Osteocyte (in vitro differentiated cells): Measurements from ENCODE around the gene CDK5. TPM values are rescaled to one million over a fixed set of nuclear protein-coding genes. Genes with fewer than 3 reads are reported as not detected.
"Not testable (repeated sequence)": the region's sequence is repeated elsewhere in the genome, so short reads cannot be mapped to it uniquely, and the experiment has no call there.

Experiments
- DNase-seq: peaks from one replicate; pipeline ENCODE4 v3.0.0; 2021; ENCODE audit warnings: mixed read lengths; ENCODE audit not compliant: unreplicated experiment; ENCODE audit errors: extremely low spot score
- H3K27ac Mint-ChIP-seq: one replicate; pipeline ENCODE4 v1.8.0; 2021; ENCODE audit warnings: mild to moderate bottlenecking, mixed read lengths; ENCODE audit not compliant: unreplicated experiment
- H3K27me3 Mint-ChIP-seq: one replicate; pipeline ENCODE4 v1.8.0; 2021; ENCODE audit warnings: mixed read lengths; ENCODE audit not compliant: unreplicated experiment
- H3K36me3 Mint-ChIP-seq: one replicate; pipeline ENCODE4 v1.8.0; 2021; ENCODE audit warnings: mixed read lengths; ENCODE audit not compliant: unreplicated experiment
- H3K4me1 Mint-ChIP-seq: one replicate; pipeline ENCODE4 v1.8.0; 2021; ENCODE audit warnings: mixed read lengths; ENCODE audit not compliant: unreplicated experiment
- H3K4me3 Mint-ChIP-seq: one replicate; pipeline ENCODE4 v1.8.0; 2021; ENCODE audit warnings: mild to moderate bottlenecking, moderate library complexity, mixed read lengths; ENCODE audit not compliant: unreplicated experiment
- H3K9me3 Mint-ChIP-seq: one replicate; pipeline ENCODE4 v1.8.0; 2021; ENCODE audit warnings: mixed read lengths; ENCODE audit not compliant: unreplicated experiment
- total RNA-seq: library from RNA; stranded (reverse); gene quantifications from 2 replicates; pipeline ENCODE4 v1.2.1, GENCODE V29; 2021
- TF ChIP-seq, protein P1 (sequence below): fragments of 200-600 bp; sonication (generic); IDR thresholded peaks from 2 replicates; pipeline ENCODE4 v1.5.0; 2021; ENCODE audit warnings: antibody characterized with exemption, mild to moderate bottlenecking, moderate library complexity

CDK5 gene
- total RNA-seq, 1 donor from 2014 or later: 18.8 TPM

DNA sequence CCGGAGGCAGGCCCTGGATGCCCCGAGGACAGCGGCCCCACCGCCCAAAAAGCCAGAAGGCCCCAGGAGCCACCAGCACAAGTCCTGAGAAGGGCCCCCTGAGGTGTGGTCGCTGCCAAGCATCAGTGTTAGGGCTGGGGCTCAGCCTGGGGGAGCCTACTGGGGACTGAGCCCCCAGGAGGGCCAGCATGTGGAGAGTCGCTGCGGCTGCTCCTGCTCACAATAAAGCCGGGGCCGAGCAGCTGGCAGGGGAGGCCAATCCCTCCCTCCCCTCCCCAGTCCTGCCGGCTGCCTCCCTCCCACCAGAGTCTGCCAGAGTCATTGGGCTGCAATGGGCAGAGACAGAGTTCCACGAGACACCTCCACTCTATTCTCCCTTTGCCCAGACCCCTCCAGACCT lies 12.4 kb downstream of the CDK5 start:
- Mint-ChIP-seq H3K27me3 (no peaks in the 10 kb centered on the region), H3K36me3 (peaks cover 7% of the 10 kb centered on the region), H3K27ac (no peak overlapping the region), H3K9me3 (no peaks in the 10 kb centered on the region), H3K4me1 (peaks cover 19% of the 10 kb centered on the region), H3K4me3 (no peak overlapping the region)
- no peak for DNase-seq
- TF ChIP-seq, protein P1, sequence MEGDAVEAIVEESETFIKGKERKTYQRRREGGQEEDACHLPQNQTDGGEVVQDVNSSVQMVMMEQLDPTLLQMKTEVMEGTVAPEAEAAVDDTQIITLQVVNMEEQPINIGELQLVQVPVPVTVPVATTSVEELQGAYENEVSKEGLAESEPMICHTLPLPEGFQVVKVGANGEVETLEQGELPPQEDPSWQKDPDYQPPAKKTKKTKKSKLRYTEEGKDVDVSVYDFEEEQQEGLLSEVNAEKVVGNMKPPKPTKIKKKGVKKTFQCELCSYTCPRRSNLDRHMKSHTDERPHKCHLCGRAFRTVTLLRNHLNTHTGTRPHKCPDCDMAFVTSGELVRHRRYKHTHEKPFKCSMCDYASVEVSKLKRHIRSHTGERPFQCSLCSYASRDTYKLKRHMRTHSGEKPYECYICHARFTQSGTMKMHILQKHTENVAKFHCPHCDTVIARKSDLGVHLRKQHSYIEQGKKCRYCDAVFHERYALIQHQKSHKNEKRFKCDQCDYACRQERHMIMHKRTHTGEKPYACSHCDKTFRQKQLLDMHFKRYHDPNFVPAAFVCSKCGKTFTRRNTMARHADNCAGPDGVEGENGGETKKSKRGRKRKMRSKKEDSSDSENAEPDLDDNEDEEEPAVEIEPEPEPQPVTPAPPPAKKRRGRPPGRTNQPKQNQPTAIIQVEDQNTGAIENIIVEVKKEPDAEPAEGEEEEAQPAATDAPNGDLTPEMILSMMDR: no peak

DNA sequence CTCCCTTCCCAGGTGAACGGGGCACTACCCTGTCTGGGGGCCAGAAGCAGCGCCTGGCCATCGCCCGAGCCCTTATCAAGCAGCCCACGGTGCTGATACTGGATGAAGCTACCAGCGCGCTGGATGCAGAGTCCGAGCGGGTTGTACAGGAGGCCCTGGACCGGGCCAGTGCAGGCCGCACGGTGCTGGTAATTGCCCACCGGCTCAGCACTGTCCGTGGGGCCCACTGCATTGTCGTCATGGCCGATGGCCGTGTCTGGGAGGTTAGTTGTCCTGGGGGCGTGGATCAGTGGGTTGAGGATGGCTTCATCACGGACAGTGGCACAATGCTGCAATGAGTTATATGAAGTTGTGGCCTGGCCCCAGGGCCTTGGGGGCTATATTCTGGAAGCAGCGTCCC lies 13.7 kb downstream of the CDK5 start:
- H3K27me3 Mint-ChIP-seq: no peaks in the 10 kb centered on the region
- DNase-seq: no peak
- H3K36me3 Mint-ChIP-seq: peaks cover 7% of the 10 kb centered on the region
- H3K9me3 Mint-ChIP-seq: no peaks in the 10 kb centered on the region
- no peak overlapping the region for H3K4me3 Mint-ChIP-seq
- H3K27ac Mint-ChIP-seq: no peak overlapping the region
- H3K4me1 Mint-ChIP-seq: peaks cover 31% of the 10 kb centered on the region
- TF ChIP-seq, protein P1: no peak

DNA sequence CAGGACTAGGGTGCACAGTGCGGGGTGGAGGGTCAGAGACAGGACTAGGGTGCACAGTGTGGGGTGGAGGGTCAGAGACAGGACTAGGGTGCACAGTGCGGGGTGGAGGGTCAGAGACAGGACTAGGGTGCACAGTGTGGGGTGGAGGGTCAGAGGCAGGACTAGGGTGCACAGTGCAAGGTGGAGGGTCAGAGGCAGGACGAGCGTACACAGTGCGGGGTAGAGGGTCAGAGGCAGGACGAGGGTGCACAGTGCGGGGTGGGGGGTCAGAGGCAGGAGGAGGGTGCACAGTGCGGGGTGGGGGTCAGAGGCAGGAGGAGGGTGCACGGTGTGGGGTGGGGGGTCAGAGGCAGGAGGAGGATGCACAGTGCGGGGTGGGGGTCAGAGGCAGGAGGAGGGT lies 14.2 kb downstream of the CDK5 start:
- H3K36me3 Mint-ChIP-seq, H3K9me3 Mint-ChIP-seq, H3K27ac Mint-ChIP-seq, DNase-seq, H3K27me3 Mint-ChIP-seq, H3K4me3 Mint-ChIP-seq: not testable (repeated sequence)
- H3K4me1 Mint-ChIP-seq: peaks cover 36% of the 10 kb centered on the region

DNA sequence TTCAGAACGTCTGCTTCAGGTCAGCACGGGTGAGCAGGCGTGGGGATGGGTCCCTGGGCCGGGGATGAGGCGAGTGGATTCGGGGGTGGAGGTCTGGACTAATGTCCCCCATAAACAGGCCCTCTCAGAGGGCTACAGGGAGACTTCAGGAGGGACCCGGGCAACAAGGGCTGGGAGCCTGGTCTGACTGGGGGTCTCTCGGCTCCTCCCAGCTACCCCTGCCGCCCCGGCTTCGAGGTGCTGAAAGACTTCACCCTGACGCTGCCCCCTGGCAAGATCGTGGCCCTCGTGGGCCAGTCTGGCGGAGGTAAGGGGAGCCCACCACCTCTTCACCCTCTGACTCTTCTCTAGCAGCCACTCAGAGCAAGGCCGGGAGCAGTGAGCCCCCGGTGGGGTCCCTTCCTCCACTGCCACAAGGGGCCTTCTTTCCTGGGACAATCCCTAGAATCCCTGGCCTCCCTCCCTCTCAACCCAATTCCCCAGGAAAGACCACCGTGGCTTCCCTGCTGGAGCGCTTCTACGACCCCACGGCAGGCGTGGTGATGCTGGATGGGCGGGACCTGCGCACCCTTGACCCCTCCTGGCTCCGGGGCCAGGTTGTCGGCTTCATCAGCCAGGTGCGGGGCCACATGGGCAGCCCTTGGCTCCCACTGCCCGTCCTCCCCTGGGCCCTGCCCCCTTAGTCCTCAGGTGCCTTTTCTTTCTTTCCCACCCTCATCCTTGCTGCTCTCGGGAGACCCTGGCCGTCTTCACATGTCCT lies 16.9 kb downstream of the CDK5 start:
- Mint-ChIP-seq H3K4me1 (peaks cover 20% of the 10 kb centered on the region), H3K36me3 (peaks cover 5% of the 10 kb centered on the region), H3K27ac (no peak overlapping the region), H3K9me3 (no peaks in the 10 kb centered on the region), H3K27me3 (no peaks in the 10 kb centered on the region), H3K4me3 (no peak overlapping the region)
- TF ChIP-seq, protein P1: no peak
- no peak for DNase-seq

DNA sequence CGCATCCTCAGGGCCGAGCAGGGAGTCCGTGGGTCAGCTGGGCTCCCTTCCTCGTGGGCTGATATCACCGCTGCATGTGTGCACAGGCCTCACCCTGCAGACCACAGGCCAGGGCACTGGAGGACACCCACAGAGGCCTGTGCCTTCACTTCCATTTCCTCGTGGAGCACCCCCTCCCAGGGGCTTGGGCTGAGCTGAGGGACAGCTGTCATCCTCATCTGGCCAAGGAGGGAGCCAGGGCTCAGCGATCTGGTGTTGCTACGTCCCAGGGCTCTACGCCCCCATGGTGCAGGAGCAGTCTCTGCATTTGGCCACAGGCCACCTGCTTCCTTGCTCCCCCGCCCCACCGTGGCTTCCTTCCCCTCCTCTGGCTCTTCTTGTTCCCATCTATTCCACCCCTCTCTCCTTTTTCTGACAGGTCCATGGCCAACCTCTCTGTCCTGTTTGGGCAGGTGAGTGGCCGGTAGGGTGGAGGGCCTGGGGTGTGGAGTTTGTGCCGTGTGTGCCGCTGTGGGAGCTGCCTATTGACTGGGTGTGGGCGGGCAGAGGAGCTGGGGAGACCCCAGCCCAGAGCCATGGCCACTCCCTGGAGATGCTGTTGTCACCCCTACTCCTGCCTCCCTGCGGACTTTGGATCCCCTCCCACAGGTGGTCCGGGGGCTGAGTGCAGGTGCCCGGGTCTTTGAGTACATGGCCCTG lies 17.7 kb downstream of the CDK5 start:
- peak overlapping the region; percentile 93 for H3K27ac Mint-ChIP-seq
- peaks cover 3% of the 10 kb centered on the region for H3K36me3 Mint-ChIP-seq
- no peak for DNase-seq
- H3K27me3 Mint-ChIP-seq: no peaks in the 10 kb centered on the region
- no peak overlapping the region for H3K4me3 Mint-ChIP-seq
- no peaks in the 10 kb centered on the region for H3K9me3 Mint-ChIP-seq
- TF ChIP-seq, protein P1: no peak
- H3K4me1 Mint-ChIP-seq: peaks cover 18% of the 10 kb centered on the region
